K562 (cell line): ENCODE results near the gene DEDD2. TPM values are rescaled to one million over a fixed set of nuclear protein-coding genes. Genes with fewer than 3 reads are reported as not detected.

Experiments
- BACH1 ChIP-seq: fragments of 200-800 bp; sonication (Bioruptor generic); IDR thresholded peaks from 2 replicates; pipeline ENCODE4 v1.6.1; 2016; ENCODE audit warnings: missing genetic modification characterization, missing compliant biosample characterization
- CREB3L1 ChIP-seq: fragments of 450-650 bp; IDR thresholded peaks from 2 replicates; pipeline ENCODE4 v1.6.1; 2014; ENCODE audit warnings: low read depth, mild to moderate bottlenecking, moderate library complexity, borderline replicate concordance
- DMBX1 ChIP-seq: fragments of 250-450 bp; sonication (Bioruptor Pico); IDR thresholded peaks from 2 replicates; pipeline ENCODE4 v1.8.0; 2022; ENCODE audit warnings: inconsistent platforms, mild to moderate bottlenecking, moderate library complexity, borderline replicate concordance
- EWSR1 ChIP-seq: fragments of 450-650 bp; IDR thresholded peaks from 2 replicates; pipeline ENCODE4 v1.6.1; 2018; ENCODE audit warnings: borderline replicate concordance, mild to moderate bottlenecking, low read depth, moderate library complexity; ENCODE audit not compliant: partially characterized antibody
- FOXA1 ChIP-seq: fragments of 450-650 bp; IDR thresholded peaks from 2 replicates; pipeline ENCODE4 v1.6.1; 2016; ENCODE audit warnings: mild to moderate bottlenecking, borderline replicate concordance
- FOXP4 ChIP-seq: sonication (generic); formaldehyde crosslinking; IDR thresholded peaks from 2 replicates; pipeline ENCODE4 v1.8.0; 2022; ENCODE audit warnings: mild to moderate bottlenecking, missing genetic modification reagents, borderline replicate concordance
- KLF16 ChIP-seq: IDR thresholded peaks from 2 replicates; pipeline ENCODE4 v1.6.1; 2016; ENCODE audit warnings: antibody characterized with exemption
- LARP7 ChIP-seq: fragments of 450-650 bp; IDR thresholded peaks from 2 replicates; pipeline ENCODE4 v1.6.1; 2016
- LEF1 ChIP-seq: fragments of 450-650 bp; IDR thresholded peaks from 2 replicates; pipeline ENCODE4 v1.6.1; 2016; ENCODE audit warnings: mild to moderate bottlenecking
- RFX1 ChIP-seq: fragments of 450-650 bp; IDR thresholded peaks from 2 replicates; pipeline ENCODE4 v1.6.1; 2016; ENCODE audit warnings: mild to moderate bottlenecking, moderate library complexity
- RNF2 ChIP-seq: sonication (generic); IDR thresholded peaks from 2 replicates; pipeline ENCODE4 v1.6.1; 2016
- SMARCB1 ChIP-seq: IDR thresholded peaks from 2 replicates; pipeline ENCODE4 v1.6.1; 2011; ENCODE audit warnings: improper control_type of control experiment, low read depth; ENCODE audit not compliant: insufficient read length
- SRSF7 ChIP-seq: fragments of 200-400 bp; formaldehyde crosslinking; optimal IDR thresholded peaks from 2 replicates; pipeline ENCODE3; 2017; ENCODE audit warnings: mild to moderate bottlenecking, low read depth, low read length
- TCF7L2 ChIP-seq: fragments of 150-350 bp; IDR thresholded peaks from 2 replicates; pipeline ENCODE4 v1.6.1; 2016; ENCODE audit warnings: low read depth, mild to moderate bottlenecking, low read length, moderate library complexity
- ZBTB12 ChIP-seq: fragments of 250-450 bp; sonication (Bioruptor Pico); IDR thresholded peaks from 2 replicates; pipeline ENCODE4 v1.4.0; 2020
- ZNF277 ChIP-seq: fragments of 250-450 bp; sonication (Bioruptor Pico); IDR thresholded peaks from 2 replicates; pipeline ENCODE4 v1.8.0; 2022; ENCODE audit warnings: inconsistent platforms, mild to moderate bottlenecking, moderate library complexity, borderline replicate concordance
- ZNF354B ChIP-seq: fragments of 250-450 bp; sonication (Bioruptor Pico); IDR thresholded peaks from 2 replicates; pipeline ENCODE4 v1.4.0; 2020
- ZNF589 ChIP-seq: fragments of 200-800 bp; sonication (Bioruptor generic); IDR thresholded peaks from 2 replicates; pipeline ENCODE4 v1.6.1; 2016; ENCODE audit warnings: low read depth, missing genetic modification characterization, missing compliant biosample characterization
- ZNF696 ChIP-seq: fragments of 250-450 bp; sonication (Bioruptor Pico); conservative IDR thresholded peaks from 2 replicates; pipeline ENCODE4 v1.4.0; 2020; ENCODE audit warnings: mild to moderate bottlenecking, moderate library complexity
- polyA plus RNA-seq, 8 experiments: library from polyadenylated mRNA; depleted of rRNA in 4 of 8; stranded (reverse) in 5 of 8; unstranded in 3 of 8; fragments of >200 nt; fragmentation: Nextera tagmentation in 2 of 8; fragmentation: Illumina TruSeq in 1 of 8; extraction: Ambion mirVana in 2 of 8; extraction: Trizol in 1 of 8; gene quantifications; 2 replicates each; pipeline versions ENCODE4 v1.2.1 to v1.2.3, GENCODE V29; 2011 to 2014; ENCODE audit warnings: inconsistent platforms in 1 of 8, missing spikeins in 1 of 8
- total RNA-seq, 7 experiments: library from RNA; depleted of rRNA in 6 of 7; stranded (reverse); fragments of >200 nt in 6 of 7; fragmentation: Illumina TruSeq in 2 of 7; extraction: Trizol in 2 of 7; gene quantifications; 2 replicates each; pipeline versions ENCODE4 v1.2.1 to v1.2.3, GENCODE V29; 2011 to 2021; ENCODE audit warnings: low replicate concordance in 1 of 7

DEDD2 gene
- total and polyA plus RNA-seq, 9 of the 15 experiments (the other 6 are each of a cell fraction or from before 2014, with no cell fraction given): 4.3 to 43.0 (median 29.2) TPM

- TF ChIP-seq FOXP4 (CRISPR knock-in tag): no peak
- TF ChIP-seq BACH1 (tag): no peak
- no peak for TF ChIP-seq ZNF696
- no peak for TF ChIP-seq ZNF589 (CRISPR knock-in tag)
- no peak for TF ChIP-seq DMBX1 (CRISPR knock-in tag)
- no peak for TF ChIP-seq LARP7
- no peak; the same call in 1 of the 2 replicates for TF ChIP-seq KLF16
- no peak for TF ChIP-seq ZNF354B
- no peak for TF ChIP-seq TCF7L2
- TF ChIP-seq CREB3L1: peak; percentile 46; the same call in 1 of the 2 replicates
- no peak for TF ChIP-seq RFX1
- TF ChIP-seq SMARCB1: no peak
- TF ChIP-seq FOXA1: no peak
- no peak for TF ChIP-seq EWSR1
- TF ChIP-seq RNF2: 0 out of 2 replicates have a peak, but pooled peaks have one; percentile 62
- TF ChIP-seq ZNF277 (CRISPR knock-in tag): no peak
- no peak for TF ChIP-seq ZBTB12 (CRISPR knock-in tag)
- TF ChIP-seq LEF1: no peak
- TF ChIP-seq SRSF7: no peak
Observed at GRCh38 chr19:42254089-42254849, 36.8 kb upstream of the DEDD2 start (continued).
